ENCODE data around the gene TMEM150B.

Gene TMEM150B

DNA sequence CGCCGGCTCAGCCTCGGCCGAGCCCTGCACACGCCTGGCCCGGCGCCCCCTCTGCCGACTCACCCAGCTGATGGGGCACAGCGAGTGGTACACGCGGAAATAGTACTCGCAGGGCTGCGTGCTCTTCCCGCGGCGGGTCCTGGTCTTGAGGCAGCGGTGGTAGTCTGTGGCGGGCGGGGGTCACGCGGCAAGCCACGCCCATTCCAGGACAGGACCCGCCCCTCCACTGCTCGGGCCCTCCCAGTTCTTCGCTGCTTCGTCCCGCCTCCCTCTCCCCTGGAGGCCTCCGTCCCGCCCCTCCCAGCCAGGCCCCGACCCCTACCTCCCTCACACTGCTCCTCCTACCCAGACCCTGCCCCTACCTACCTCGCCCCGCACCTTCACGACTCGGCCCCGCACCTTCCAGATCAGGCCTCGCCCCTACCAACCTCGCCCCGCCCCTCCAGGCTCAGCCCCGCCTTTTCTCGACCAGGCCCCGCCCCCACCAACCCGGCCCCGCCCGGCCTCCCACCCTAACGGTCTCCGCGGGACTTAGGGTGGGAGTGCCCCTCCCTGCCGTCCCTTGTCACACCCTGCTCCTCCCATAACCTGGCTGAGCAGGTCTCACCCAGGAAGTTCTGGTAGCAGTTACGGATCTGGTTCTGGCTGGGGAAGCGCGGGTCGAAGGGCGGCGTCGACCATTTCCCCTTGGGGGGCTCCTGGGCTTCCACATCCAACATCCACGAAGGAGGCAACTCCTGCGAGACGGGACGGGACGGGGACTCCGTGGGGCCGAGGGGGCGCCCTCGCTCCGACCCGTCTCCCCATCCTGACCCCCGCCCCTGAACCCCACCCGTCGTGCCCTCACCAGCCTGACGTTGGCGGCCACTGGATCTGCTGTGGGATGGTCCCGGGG lies 28.9 kb upstream of the TMEM150B start:
- DNase-seq: peak; percentile 23

DNA sequence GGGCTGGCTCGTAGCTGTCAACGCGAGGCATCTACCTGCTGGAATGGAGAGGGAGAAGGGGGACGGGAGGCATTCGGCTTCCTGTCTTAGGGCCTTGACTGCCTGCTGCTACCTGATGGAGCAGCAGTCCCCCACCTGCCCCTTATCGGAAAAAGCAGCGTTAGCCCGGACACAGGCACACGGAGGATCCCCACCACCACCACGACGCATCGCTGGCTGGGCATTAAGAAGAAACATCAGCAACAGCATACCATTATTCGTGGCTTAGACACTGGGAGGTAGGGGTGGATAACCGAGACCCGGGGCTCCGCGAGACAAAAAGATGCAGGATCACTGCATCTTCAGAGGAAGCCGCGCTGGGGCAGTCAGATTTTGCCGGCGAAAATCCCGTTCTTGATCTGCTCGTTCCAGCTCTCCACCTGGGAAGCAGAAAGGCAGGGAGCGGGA lies 28.2 kb upstream of the TMEM150B start:
- DNase-seq: no peak

DNA sequence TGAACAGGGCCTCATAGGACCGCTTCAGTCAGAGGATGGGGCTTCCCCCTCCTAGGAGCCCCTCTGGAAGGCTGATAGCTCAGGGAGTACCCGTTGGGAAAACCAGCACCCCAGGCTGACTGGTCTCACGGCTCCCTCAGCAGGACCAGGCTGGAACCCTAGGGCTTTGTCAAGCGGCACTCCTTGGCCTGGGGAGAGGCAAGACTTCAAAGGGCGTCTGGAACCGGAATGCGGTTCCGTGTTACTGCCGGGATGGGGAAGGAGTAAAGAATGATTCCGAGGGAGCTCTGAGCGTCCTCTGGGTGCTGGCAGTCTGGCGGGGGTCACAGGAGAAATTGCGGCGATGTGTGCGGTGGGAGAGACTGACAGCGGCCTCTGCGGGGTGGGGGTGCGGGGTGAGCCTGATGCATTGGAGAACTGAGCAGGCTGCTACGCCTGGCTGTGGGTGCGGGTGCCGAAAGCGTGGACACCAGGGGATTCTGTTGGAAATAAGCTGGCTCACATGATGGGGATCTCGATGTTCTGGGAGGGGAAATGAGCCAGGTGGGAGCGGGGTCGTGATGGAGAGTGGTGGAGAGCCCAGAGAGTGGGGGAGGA lies 27.5 kb upstream of the TMEM150B start:
- DNase-seq: no peak

DNA sequence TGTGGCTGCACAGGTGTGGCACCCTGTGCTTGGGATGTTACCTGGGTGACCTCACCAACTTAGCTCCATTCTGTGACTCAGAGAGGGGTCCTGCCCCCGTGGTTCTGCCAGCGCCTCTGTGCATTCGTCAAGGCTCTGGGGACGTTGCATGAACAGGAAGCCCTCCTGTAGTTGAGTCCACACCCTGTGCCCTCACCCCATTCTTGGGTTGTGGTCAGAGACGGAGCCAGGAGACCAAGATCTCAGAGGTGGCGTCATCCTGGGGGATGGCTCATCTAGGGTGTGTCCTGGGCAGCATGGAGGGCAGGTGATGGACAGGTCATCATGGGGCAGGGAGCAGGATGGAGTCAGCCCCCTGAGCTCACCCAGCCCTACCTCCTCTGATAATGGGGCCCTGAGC lies 26.9 kb upstream of the TMEM150B start:
- no peak for DNase-seq

DNA sequence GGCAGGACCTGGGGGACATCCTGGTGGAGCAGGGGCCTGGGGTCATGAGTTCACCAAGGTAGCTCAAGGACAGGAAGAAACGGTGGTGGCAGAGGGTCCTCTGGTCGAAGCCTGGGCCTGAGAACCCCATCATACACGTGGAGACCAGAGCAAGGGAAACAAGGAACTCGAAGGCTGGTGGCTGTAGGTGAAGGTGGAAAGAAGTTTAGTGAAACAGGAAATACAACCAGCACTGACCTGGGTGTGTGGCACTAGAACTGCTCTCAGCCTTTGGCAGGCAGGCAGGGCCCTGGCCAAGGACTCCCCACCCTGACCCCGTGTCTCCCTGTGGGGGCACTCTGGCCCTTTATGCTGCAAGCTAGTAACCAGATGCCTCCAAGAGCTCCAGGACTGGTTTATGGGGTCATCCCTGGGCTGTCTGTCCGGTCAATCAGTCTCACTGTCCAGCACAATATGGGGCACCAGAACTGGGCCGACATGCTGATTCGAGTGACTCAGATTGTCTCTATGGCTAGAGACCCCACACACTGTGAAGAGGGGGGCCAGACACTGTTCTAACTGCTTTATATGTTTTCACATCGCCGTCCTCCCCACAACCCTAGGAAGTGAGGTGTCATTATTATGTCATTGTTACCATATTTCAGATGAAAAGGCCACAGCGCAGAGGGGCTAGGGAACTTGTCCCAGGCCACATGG lies 25.6 kb upstream of the TMEM150B start:
- DNase-seq: no peak

DNA sequence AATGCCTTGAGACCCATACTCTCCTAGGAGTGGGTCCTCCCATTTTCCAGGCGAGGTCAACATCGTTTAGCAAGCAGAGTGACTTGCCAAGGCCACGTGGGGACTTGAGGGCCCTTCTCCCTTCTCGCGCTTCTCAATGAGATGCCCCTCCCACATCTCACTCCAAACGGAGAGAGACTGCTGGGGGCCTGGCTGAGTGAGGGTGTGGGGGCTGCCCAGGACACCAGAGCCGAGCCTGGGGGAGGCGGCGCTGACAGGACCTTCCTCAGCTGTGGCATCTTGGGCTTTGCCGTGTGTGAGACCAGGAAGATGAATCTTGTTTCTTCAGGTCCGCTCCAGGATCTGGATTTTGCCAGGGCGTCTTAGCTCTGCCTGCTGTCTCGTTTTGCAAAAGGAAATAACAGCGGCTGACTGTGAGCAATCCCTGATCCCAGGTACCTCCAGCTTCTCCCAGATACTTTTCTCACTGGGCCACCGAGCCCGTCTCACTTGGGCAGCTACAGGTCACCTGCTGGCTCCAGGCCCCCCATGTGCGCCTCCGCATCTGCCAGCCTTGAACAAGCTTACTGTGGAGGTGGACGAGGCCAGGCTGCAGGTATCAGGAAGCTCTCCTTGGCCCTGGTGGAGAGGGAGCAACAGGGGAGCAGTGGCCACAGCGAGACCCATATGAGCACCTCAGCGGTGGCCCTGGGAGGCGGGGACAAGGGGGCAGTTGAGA lies 23.3 kb upstream of the TMEM150B start:
- DNase-seq: no peak

DNA sequence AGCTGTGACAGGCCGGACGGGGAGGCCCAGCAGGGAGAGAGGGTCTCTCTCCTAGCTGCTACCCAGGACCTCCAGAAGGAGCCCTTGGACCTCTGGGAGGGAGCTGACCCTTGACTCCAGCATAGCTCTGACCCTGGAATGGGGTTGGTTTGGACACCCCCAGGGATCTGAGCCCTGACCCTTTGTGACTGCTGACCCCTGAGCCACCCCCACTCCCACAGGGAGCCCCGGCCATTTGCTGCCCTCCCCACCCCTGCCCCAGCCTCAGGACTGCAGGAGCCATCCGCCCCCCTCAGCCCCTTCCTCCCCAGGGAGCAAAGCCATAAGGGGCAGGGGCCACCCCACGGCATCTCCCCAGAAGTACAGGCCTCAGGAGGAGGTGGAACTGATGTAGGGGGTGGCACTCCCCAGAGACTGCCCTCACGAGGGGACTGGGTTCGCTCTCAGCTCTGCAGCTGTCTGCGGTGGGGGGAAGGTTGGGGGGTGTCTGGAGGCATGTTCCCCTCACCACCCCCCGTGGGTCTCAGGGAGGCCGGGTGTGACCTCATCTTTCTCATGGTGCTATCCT lies 22.4 kb upstream of the TMEM150B start:
- no peak for DNase-seq

DNA sequence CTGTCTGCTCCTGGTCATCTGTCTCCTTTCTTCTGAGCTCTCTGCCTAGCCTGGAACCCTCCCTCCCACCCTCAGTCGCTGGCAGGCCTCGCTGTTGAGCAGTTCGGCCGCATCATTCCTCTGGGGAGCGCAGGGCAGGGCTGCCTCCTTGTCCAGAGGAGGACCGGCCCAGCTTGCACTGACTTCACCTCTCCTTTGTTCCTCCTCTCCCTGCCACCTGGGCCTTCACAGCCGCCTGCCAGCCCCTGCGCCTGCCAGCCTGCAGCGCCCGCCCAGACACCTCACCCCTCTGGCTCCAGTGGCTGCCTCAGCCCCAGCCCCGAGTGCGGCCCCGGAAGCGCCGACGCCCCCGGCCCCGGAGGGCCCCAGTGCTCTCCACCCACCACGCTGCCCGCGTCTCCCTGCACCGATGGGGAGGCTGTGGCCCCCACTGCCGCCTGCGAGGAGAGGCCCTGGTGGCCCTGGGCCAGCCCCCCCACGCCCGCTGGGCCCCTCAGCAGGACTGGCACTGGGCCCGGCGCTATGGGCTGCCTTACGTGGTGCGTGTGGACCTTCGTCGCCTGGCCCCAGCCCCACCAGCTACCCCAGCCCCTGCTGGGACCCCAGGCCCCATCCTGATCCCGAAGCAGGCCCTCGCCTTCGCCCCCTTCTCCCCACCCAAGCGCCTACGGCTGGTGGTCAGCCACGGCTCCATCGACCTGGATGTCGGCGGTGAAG lies 21.7 kb upstream of the TMEM150B start:
- DNase-seq: no peak

DNA sequence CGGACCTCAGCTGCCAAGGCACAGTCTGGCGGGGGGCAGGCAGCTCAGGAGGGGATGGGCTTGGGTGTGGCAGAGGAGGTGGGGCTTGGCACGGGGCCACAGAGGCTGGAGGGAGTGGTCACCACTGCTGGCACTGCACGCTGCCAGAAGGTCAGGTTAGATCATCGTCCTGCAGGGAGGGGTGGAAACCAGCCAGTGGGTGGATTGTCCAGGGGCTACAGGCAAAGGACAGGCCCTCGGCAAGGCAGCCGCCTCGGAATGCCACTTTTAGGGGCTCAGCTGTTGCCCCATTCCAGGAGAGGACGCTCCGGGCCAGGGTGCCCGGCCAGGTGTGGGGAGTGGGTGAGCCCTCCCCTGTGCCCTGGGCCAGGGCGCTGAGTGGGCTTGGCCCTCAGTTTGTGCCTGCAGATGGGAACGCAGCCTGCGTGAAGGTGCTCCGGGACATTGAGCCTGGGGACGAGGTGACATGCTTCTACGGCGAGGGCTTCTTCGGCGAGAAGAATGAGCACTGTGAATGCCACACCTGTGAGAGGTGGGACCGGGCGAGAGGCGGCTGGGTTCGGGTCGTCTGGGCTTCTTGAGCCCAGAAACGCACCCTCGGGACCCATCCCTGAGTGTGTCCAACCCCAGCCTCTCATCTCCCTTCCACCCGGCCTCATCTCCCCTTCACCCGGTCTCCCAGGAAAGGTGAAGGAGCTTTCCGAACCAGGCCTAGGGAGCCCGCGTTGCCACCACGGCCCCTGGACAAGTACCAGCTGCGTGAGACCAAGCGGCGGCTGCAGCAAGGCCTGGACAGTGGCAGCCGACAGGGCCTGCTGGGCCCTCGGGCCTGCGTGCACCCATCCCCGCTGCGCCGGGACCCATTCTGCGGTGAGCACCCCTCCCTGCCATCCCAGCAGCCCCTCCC lies 20.9 kb upstream of the TMEM150B start:
- DNase-seq: no peak

DNA sequence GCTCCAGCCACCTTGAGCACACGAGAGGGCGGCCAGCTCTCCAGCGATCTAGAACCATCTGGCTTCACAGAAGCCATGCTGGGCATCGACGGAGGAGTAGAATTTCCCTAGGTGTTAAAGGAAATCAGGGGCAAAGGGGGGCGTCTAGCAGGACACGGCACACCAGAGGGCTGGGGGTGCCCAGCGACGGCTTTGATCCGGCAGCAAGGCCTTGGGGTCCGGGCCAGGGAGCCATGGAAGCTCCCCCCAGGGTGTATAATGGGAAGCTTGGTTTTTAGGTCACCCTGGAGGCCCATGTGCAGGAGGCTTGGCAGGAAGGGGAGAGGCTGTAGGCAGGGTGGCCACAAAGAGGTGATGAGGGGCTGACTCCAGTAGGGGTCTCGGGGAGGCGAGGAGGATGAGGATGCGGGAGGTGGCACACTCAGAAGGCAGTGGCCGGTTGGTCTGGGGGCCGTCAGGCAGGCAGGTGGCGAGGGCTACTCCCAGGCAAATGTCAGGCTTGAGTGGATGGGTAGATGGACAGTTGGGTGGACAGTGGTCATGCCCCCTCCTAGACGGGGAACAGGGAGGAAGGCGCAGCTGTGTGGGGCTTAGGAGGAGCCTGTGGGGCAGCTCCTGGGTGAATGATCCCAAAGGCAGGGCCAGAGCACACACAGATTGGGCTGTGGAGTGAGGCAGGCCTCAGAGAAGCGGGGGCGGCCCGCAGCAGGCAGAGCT lies 20.1 kb upstream of the TMEM150B start:
- DNase-seq: no peak

DNA sequence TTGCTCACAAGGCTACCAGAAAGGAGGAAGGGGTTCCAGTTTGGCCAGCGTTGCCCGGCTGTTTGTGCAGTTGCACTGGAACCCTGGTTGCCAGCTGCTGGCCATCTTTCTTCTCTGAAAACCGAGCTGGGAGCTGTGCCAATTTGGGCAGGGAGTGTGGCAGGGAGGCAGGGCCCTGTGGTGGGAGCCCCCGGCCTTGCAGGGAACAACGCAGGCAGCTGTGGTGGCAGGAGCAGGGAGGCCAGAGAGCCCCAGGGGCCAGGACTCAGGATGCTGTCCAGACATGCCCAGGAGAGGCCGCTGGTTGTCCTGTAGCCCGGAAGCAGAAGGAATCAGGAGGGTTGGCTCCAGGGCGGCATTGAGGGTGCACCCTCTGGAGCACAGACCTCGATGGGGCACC lies 19.3 kb upstream of the TMEM150B start:
- no peak for DNase-seq

DNA sequence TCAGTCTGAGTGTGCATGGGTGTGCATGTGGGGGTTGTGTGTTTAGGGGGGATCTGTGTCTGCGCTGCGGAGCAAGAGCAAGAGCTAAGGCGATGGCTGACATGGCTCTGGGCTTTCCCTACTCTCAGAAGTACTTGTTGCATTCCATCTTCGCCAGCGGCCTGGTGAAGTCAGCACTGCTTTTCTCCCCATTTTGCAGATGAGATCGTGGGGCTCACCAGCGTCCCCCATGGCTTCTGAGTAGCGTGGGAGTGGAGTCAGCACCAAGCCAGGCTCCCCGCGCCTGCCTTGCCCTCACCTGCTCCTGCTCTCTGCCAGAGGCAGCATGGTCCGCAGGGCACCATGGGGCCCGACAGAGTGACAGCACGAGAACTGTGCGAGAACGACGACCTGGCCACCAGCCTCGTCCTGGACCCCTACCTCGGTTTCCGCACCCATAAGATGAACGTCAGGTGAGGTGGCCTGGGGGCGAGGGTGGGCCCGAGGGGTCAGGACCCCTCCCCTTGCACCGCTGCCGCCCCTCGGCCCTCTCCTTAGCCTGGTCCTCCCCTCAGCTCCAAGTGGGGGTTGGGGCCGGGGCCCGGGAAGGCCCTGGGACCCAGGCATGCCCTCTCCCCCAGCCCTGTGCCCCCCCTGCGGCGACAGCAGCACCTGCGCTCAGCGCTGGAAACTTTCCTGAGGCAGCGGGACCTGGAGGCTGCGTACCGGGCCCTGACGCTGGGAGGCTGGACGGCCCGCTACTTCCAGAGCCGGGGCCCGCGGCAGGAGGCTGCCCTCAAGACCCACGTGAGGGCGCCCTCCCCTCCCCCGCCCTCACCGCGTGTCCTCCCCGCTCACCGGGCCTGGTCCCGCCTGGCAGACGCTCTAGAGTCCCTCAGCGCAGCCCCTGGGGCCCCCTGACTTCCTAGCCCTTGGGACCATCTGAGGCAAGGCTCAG lies 16.7 kb upstream of the TMEM150B start:
- DNase-seq: no peak

DNA sequence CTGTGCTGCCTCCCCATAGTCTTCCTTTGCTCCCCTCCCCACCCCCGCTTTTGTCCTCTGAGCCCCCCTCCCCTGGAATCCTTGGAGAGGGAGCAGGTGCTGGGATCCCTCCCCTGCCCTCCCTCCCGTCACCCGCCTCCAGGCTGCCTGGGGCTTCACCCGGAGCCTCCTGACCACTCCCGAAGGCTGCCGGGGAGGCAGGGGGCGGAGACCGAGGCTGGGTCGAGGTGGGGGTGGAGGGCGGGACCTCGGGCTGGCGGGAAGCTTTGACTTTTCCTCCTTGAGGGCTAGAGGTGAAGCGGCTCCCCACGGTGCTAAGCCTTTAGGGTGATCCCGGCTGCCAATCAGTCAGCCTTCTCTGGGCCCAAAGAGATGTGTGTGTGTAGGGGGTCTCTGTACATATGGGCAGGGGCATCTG lies 16.0 kb upstream of the TMEM150B start:
- no peak for DNase-seq

DNA sequence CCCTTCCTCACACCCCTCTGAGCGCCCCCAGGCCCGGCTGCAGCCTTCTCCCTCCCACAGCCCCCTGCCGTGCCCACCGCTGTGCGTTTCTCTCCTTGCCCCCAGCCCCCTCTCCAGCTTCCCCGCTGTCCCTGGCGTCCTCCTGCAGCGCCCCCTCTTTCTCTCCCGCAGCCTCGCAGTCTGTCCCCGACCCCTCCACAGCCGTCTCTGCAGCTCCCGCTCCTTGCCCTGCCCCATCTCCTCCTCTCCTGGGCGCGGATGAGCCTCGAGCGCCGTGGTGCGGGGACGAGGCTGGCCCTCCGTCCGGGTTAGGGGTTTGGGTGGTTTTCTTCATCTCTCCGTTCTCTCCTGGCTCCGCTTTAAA lies 15.6 kb upstream of the TMEM150B start:
- no peak for DNase-seq

DNA sequence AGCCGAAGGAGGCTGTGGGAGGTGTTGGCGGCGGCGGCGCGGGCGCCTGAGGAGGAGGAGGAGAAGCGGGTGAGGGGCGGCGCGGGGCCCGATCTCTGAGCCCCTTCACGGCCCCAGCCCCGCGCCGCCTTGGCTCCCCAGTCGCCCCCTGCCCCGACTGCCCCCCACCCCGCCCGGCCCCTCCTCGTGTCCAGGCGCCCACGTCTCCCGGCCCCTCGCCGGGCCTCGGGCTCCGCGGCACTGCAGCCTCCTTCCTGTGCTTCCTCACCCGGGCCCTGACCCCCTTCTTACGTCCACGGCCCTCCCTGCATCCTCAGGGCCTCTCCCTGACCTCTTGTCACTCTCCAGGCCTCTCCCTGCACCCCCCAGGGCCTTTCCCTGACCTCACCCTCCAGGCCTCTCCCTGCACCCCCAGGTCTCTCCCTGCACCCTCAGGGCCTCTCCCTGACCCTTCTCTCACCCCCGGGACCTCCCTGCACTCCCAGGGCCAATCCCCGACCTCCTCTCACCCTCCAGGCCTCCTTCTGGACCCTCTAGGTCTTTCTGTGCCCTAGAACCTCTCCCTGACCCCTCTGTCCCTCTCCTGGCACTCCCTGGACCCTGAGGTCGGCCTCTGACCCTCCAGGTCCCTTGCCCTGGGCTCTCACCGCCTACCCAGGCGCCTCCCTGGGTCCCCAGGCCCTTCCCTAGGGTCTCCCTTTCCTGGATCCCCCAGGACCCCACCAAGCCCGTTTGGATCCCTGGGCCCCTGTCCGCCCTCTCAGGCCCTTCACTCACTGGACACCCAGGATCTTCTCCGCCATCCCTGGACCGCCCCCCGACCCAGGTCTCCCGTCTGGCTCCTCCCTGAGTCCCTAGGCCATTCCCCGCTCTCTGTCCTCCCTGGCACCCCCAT lies 15.0 kb upstream of the TMEM150B start:
- no peak for DNase-seq

DNA sequence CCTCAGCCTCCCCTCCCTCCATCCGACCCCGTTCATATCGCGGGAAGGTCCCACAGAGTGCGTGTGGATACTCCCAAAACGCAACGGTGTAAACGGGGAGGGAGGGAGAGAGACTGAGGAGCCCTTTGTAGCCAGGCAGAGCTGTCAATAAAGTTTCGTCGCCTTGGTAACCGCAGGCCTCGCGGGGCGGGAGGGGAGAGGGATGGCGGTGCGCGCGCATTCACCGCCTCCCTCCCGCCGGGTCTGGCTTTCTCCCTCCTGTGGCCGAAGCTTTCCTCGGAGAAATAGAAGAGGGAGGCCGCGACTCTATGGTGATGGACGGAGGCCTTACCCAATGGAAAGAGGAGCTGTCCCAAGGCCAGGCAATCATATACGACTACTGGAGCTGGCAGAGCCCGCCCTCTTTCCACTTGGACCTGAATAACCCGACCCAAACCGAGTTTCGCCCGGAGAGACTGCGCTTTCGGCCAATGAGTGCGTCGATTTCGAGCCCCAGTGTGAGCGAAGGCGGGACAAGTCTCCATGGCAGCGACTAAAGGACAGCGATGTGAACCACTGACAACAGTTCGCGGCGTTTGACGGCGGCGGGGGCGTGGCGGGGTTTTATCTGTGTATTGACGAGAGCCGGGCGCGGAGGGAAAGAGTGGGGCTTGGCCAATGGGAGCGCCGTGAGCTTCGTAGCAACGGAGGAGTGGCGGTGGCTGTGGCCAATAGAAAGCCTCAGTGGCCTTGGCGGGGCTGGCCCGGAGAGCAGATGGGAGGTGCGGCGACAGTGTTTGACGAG lies 14.2 kb upstream of the TMEM150B start, which contains the start of gene KMT5C:
Gene KMT5C, plus strand, starts transcription at position 772 of the 784 bp plus-strand sequence. CDS start 2,061 bp downstream, outside the sequence.
- peak; percentile 99 for DNase-seq

DNA sequence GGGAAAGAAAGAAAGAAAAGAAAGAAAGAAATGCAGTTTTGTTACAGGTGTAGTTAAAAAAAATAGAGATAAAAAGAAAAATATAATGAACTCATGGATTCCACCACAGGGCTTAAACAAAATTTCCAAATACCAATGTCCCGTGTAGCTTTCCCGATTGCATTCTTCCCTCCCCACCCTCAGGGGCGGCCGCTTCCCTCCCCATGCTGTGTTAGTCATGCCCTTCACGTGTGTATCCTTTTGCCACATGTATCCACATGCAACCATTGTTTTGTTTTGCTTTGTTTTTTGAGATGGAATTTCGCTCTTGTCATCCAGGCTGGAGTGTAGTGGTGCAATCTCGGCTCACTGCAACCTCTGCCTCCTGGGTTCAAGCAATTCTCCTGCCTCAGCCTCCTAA lies 11.0 kb upstream of the TMEM150B start:
- DNase-seq: no peak
